Common myeloid progenitor, CD34-positive (primary cell): ENCODE results near the gene MEN1.

Experiments
- CTCF ChIA-PET: fragments of 350-600 bp; sonication (Branson Sonifier 250); formaldehyde crosslinking; loops from one replicate; lab custom pipeline; 2021; ENCODE audit warnings: antibody characterized with exemption; lab: Charles Lee
- POLR2A ChIA-PET: fragments of 350-600 bp; sonication (Branson Sonifier 250); formaldehyde crosslinking; loops from one replicate; lab custom pipeline; 2021; ENCODE audit warnings: antibody characterized with exemption; lab: Charles Lee
- DNase-seq, 3 donors: peaks; one replicate each; pipeline versions ENCODE4 v3.0.0 to v3.0.0-alpha.2; 2013
- H3K27ac ChIP-seq, 2 experiments: 1 replicate in 1 of 2; 2 replicates in 1 of 2; pipeline ENCODE4 v1.7.0; 2013; ENCODE audit warnings: inconsistent platforms in 2 of 2, low read length in 2 of 2, mild to moderate bottlenecking in 2 of 2, low read depth in 1 of 2, moderate library complexity in 1 of 2; ENCODE audit not compliant: severe bottlenecking in 2 of 2, insufficient read depth in 1 of 2, poor library complexity in 1 of 2
- H3K27me3 ChIP-seq, 5 experiments: replicated peaks in 2 of 5; 1 replicate in 3 of 5; 2 replicates in 2 of 5; pipeline versions ENCODE4 v1.6.1 to v1.7.0; 2013; ENCODE audit warnings: low read length in 4 of 5, mild to moderate bottlenecking in 2 of 5, moderate library complexity in 2 of 5, inconsistent platforms in 1 of 5; ENCODE audit not compliant: insufficient read depth in 5 of 5, control insufficient read depth in 4 of 5
- H3K36me3 ChIP-seq, 4 experiments: 1 replicate in 2 of 4; 2 replicates in 2 of 4; pipeline versions ENCODE4 v1.6.1 to v1.7.0; 2013; ENCODE audit warnings: low read length in 3 of 4, control low read depth in 1 of 4, mild to moderate bottlenecking in 1 of 4; ENCODE audit not compliant: control insufficient read depth in 4 of 4, insufficient read depth in 4 of 4
- H3K4me1 ChIP-seq, 4 experiments: 1 replicate in 3 of 4; 2 replicates in 1 of 4; pipeline versions ENCODE4 v1.6.1 to v1.7.1; 2013; ENCODE audit warnings: low read length in 3 of 4, mild to moderate bottlenecking in 3 of 4, control low read depth in 1 of 4, inconsistent platforms in 1 of 4, moderate library complexity in 1 of 4; ENCODE audit not compliant: control insufficient read depth in 4 of 4, insufficient read depth in 4 of 4; ENCODE audit errors: control extremely low read depth in 1 of 4
- H3K4me3 ChIP-seq, 7 experiments: 1 replicate in 4 of 7; 2 replicates in 3 of 7; pipeline versions ENCODE4 v1.5.1 to v1.7.0; 2013; ENCODE audit warnings: mild to moderate bottlenecking in 7 of 7, low read length in 6 of 7, moderate library complexity in 6 of 7, inconsistent platforms in 2 of 7, low read depth in 2 of 7, control low read depth in 1 of 7; ENCODE audit not compliant: insufficient read depth in 4 of 7, control insufficient read depth in 1 of 7; ENCODE audit errors: extremely low read depth in 1 of 7
- H3K9me3 ChIP-seq, 5 experiments: 1 replicate in 4 of 5; 2 replicates in 1 of 5; pipeline versions ENCODE4 v1.6.1 to v1.7.1; 2013; ENCODE audit warnings: low read length in 4 of 5, mild to moderate bottlenecking in 2 of 5, inconsistent platforms in 1 of 5, low read depth in 1 of 5, moderate library complexity in 1 of 5; ENCODE audit not compliant: control insufficient read depth in 4 of 5, insufficient read depth in 2 of 5; ENCODE audit errors: control extremely low read depth in 1 of 5
- WGBS: methylation state at CpG from one replicate; pipeline ENCODE4 v1.1.5; 2013; ENCODE audit not compliant: insufficient coverage; 5-methylcytosine and 5-hydroxymethylcytosine counted together

Gene MEN1

DNA sequence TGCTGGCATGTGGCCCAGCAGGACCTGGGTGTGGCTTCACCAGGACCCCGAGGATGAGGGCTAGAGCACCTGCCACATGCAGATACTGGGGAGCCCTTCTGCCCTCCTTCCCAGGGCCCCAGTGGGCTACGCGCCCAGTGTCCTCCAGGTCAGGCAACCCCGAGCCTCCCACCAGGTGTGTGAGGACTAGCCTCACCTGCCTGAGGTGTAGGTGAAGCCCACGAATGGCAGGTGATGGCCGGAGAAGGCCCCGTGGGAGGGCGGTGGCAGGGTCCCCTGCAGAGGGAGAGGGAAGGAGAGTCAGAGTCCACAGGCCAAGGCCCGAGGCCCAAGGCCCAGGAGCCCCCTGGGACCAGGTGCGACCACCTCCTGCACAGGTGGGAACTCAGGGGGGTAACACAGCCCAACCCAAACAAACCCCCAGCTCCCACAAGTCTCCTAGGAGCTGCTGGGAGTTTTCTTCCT, 27.6 kb upstream of the MEN1 start:
- H3K27ac ChIP-seq, result no peak overlapping the region
- H3K36me3 ChIP-seq, result peaks cover 0 to 33% (median 3%) of the 10 kb centered on the region in 4 experiments

DNA sequence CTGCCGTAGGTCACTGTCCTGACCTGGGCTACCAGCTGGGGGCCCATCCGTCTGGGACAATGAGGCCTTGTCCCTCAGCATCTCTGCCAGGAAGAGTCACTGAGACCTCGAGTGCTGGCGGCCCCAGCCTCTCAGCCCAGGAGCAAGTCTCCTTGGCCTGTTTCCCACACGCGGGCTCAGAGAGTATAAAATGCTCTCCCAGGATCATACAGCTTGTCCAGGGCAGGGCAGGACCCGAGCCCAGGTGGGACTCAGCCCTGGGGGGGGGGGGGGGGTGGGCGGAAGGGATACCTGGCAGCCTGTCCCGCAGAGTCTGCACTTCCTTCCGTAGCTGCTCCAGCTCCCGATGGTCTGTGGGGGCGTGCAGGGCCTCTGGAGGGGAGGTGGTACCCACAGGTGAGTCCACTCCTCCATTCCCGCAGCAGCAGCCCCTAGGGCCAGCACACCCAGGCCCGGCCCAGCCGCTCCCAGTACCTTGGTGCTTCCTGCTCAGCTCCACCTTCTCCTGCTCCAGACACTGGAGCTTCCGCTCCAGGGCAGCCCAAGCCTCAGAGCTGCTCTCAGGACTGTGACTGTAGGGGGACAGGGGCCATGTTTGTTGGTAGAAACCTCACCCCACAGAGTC, 26.2 kb upstream of the MEN1 start:
- DNase-seq, result no peak
- WGBS, result 100% methylated on average over 12 of the region's 16 CpGs
- H3K36me3 ChIP-seq, result peaks cover 0 to 41% (median 5%) of the 10 kb centered on the region in 4 experiments
- no peaks in the 10 kb centered on the region for H3K9me3 ChIP-seq
- CTCF ChIA-PET, result interaction anchor here (0.9 to 2.7 kb wide), 7 partner anchors 9 to 178 kb away, joined by 3 to 8 read pairs (median 3); no protein-coding TSS in a partner anchor
- POLR2A ChIA-PET, result no interaction called here
- H3K27ac ChIP-seq, result no peak overlapping the region
- peaks cover 0 to 4% (median 0%) of the 10 kb centered on the region in 4 experiments for H3K4me1 ChIP-seq
- no peak overlapping the region for H3K4me3 ChIP-seq
- H3K27me3 ChIP-seq, result no peaks in the 10 kb centered on the region

More for the DNA sequence above, 27.6 kb upstream of the MEN1 start:
- WGBS, result 92% methylated on average over 5 of the region's 10 CpGs
- H3K27me3 ChIP-seq, result no peaks in the 10 kb centered on the region
- no peaks in the 10 kb centered on the region for H3K9me3 ChIP-seq
- H3K4me3 ChIP-seq, result no peak overlapping the region
- ChIA-PET CTCF (interaction anchor here (33.3 kb wide), 1 partner anchor 52 kb away, joined by 1071 read pairs; the partner anchor contains the start of gene EHD1), POLR2A (no interaction called here)
- no peak for DNase-seq
- peaks cover 0 to 4% (median 0%) of the 10 kb centered on the region in 4 experiments for H3K4me1 ChIP-seq

DNA sequence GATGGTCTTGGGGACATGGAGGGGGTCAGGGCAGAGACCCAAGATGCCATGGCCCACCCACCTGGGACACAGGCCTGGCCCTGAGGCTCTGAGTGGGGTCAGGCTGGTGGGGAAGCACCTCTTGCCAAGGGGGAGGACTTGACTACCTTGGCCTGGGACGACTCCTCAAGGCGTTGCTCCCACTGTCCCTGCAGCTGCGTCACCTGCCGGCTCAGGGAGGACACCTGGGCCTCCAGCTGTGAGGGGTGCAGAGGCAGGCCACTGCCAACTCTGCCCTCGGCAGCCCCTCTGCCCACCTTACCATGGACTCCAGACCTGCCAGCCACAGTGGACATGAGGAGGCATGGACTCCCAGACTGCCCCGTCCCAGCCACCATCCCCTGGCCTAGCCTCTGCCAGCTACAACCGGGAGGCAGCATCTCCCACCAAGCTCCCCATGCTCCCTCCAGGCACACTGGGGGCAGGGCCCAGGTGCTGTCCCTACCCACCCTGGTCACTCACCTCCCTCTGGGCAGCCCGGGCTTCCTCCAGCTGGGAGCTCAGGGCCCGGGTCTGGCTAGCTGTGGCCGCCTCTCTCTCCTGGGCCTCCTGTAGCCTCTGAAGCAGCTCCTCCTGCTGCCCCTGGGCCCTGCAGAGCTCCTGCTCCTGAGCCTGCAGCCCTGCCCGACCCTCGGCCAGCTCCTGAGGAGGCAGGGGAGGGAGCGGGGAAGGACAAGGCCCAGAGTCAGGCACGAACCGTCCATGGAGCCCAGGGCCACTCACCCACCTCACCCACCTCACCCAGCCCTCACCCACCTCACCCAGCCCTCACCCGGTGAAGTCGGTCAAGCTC, 25.5 kb upstream of the MEN1 start:
- 99% methylated on average over 14 of the region's 17 CpGs for WGBS
- Histone ChIP-seq H3K9me3 (no peaks in the 10 kb centered on the region), H3K4me3 (no peak overlapping the region), H3K4me1 (peaks cover 0 to 4% (median 0%) of the 10 kb centered on the region in 4 experiments), H3K27ac (no peak overlapping the region), H3K27me3 (no peaks in the 10 kb centered on the region), H3K36me3 (peaks cover 0 to 46% (median 6%) of the 10 kb centered on the region in 4 experiments)
- CTCF ChIA-PET, result interaction anchor here (0.9 to 2.7 kb wide), 8 partner anchors 10 to 179 kb away, joined by 3 to 8 read pairs (median 4); no protein-coding TSS in a partner anchor
- POLR2A ChIA-PET, result no interaction called here
- DNase-seq, result no peak

DNA sequence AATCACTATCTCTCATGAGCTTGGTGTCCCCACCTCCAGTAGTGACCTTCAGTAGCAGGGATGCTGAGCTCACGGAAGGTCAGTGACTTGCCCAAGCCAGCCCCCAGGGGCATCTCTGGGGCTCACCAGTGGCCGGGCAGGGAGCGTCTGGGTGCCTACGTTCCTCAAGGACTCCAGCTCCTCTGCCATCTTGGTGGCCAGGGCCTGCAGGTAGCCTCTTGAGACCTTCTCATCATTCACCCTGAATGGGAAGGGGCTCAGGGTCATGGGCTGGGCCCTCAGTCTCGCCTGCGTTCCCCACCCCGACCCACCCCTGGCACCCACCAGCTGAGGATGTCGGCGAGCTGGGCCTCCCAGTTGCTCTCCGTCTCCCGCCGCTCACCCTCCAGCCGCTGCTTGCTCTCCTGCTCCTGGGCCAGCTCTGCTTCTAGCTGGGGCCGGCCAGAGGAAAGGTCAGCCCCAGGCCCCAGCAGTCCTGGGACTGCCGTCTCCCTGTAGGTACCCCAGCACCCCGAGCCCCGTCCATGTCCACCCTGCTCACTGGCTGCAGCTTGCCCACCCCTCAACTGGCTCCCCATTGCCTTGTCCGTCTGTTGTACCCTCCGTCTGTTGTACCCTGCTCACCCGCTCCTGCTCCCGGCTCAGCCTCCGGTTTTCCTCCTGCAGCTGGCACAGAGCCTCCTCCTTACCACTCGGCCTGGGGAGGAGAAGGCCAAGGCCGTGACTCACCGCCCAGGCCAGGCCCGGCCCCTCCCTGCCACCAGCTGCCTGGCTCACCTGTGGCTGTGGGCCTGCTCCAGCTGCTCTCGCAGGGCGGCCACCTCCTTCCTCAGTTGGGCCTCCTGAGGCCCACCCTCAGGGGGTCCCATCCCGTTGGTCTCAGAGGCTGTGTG, 24.6 kb upstream of the MEN1 start:
- DNase-seq, result no peak
- no peaks in the 10 kb centered on the region for H3K27me3 ChIP-seq
- WGBS, result 94% methylated on average over 20 of the region's 29 CpGs
- H3K27ac ChIP-seq, result no peak overlapping the region
- H3K4me1 ChIP-seq, result peaks cover 0 to 4% (median 0%) of the 10 kb centered on the region in 4 experiments
- CTCF ChIA-PET, result interaction anchor here (1.4 to 2.7 kb wide), 4 partner anchors 13 to 55 kb away, joined by 3 to 8 read pairs (median 5); no protein-coding TSS in a partner anchor
- no peaks in the 10 kb centered on the region for H3K9me3 ChIP-seq
- H3K4me3 ChIP-seq, result no peak overlapping the region
- POLR2A ChIA-PET, result no interaction called here
- peaks cover 0 to 50% (median 7%) of the 10 kb centered on the region in 4 experiments for H3K36me3 ChIP-seq

DNA sequence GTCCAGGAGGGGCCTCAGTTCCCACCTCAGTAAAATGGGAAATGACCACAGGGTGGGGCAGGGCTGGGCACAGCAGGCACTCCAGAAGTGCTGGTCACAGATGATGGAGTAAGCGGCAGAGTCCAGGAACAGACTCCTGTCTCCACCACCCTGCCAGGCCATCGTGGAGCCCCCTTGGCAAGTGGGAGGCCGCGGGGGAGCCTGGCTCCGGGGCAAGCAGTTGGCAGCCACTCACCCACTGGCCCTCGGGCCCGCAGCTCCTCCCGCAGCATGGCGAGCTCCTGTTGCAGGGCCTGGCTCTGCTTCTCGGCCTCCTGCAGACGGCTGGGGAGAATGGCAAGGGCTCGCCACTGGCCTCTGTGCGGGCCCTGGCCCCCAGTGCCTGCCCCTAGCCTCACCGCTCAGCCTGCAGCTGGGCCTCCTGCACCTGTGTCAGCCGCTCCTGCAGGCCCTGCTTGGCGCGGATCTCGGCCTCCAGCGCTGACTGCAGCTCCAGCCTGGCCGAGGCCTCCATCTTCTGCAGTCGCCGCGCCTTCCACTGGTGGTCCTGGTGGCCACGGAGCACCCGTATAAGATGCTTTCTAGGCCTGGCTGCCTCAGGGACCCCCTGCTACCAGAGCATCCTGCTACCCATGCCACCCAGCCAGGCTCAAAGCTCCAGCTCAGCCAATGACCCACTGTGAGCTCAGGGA, 23.8 kb upstream of the MEN1 start:
- ChIA-PET CTCF (interaction anchor here (0.9 to 2.4 kb wide), 3 partner anchors 19 to 56 kb away, joined by 3 to 5 read pairs (median 3); no protein-coding TSS in a partner anchor), POLR2A (no interaction called here)
- 96% methylated on average over 25 of the region's 25 CpGs for WGBS
- DNase-seq, result no peak
- H3K27ac ChIP-seq, result no peak overlapping the region
- peaks cover 0 to 53% (median 9%) of the 10 kb centered on the region in 4 experiments for H3K36me3 ChIP-seq
- peaks cover 0 to 4% (median 0%) of the 10 kb centered on the region in 4 experiments for H3K4me1 ChIP-seq
- H3K27me3 ChIP-seq, result no peaks in the 10 kb centered on the region
- no peaks in the 10 kb centered on the region for H3K9me3 ChIP-seq
- no peak overlapping the region for H3K4me3 ChIP-seq

DNA sequence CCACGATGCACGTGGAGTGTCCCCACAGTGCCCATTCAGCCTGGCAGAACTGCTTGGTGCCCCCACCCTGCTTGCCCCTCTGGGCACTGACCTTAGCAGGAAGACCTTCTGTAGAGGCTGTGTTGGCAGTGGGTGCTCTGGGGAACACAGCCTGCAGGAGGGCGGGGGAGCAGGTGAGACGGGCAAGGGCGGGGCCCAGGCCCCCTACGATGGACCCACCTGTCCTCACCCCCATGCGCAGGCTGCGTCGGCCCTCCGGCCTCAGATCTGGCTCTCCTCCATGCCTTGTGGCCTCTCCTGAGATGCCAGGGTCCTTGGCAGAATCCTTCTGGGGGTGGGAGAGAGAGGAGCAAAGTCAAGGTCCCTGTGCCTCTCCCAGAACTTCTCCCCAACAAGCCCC, 23.2 kb upstream of the MEN1 start:
- POLR2A ChIA-PET, result no interaction called here
- 97% methylated on average over 5 of the region's 10 CpGs for WGBS
- DNase-seq, result no peak
- Histone ChIP-seq H3K4me3 (no peak overlapping the region), H3K27ac (no peak overlapping the region), H3K27me3 (no peaks in the 10 kb centered on the region), H3K9me3 (no peaks in the 10 kb centered on the region), H3K4me1 (peaks cover 0 to 4% (median 0%) of the 10 kb centered on the region in 4 experiments), H3K36me3 (peaks cover 0 to 47% (median 8%) of the 10 kb centered on the region in 4 experiments)
- CTCF ChIA-PET, result interaction anchor here (0.9 to 2.4 kb wide), 3 partner anchors 20 to 56 kb away, joined by 3 to 5 read pairs (median 3); no protein-coding TSS in a partner anchor
